C4-2B (cell line): ENCODE measurements around the gene ZBTB25.

ENCODE experiments used
- ZFX ChIP-seq: fragments of 450-650 bp; IDR thresholded peaks from 2 replicates; pipeline ENCODE4 v1.6.1; 2017
- TF ChIP-seq, protein P1 (sequence below): fragments of 450-650 bp; conservative IDR thresholded peaks from 2 replicates; pipeline ENCODE4 v1.5.1; 2017; ENCODE audit warnings: mild to moderate bottlenecking

DNA sequence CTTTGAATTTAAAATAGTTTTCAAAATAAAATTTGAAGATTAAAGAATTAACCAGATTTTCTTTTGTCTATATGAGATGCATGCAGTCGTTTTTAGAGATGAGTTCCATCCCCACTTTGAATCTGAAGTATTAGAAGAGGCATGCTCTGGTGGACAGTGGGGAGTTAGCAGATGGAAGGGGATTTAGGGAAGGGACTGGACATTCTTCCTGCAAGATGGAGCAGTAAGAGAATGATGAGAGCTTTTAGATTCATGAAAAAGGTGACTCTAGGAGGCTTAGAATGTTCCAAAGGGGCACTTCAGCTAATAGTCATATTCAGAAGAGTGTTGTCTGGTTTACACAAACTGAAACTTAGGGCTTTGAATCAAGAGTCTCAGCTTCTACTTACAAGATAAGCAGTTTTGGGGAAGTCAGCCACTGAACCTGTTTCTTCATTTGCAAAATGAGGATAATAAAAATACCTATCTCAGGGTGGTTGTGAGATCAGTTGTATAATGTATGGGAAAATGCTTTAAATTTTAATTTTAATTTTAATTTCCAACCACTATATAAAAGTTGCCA, 4.7 kb upstream of the ZBTB25 start:
- TF ChIP-seq, protein P1, sequence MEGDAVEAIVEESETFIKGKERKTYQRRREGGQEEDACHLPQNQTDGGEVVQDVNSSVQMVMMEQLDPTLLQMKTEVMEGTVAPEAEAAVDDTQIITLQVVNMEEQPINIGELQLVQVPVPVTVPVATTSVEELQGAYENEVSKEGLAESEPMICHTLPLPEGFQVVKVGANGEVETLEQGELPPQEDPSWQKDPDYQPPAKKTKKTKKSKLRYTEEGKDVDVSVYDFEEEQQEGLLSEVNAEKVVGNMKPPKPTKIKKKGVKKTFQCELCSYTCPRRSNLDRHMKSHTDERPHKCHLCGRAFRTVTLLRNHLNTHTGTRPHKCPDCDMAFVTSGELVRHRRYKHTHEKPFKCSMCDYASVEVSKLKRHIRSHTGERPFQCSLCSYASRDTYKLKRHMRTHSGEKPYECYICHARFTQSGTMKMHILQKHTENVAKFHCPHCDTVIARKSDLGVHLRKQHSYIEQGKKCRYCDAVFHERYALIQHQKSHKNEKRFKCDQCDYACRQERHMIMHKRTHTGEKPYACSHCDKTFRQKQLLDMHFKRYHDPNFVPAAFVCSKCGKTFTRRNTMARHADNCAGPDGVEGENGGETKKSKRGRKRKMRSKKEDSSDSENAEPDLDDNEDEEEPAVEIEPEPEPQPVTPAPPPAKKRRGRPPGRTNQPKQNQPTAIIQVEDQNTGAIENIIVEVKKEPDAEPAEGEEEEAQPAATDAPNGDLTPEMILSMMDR: no peak
- TF ChIP-seq ZFX: no peak
